ENCODE measurements around the gene KREMEN1. TPM values are rescaled to one million over a fixed set of nuclear protein-coding genes. Genes with fewer than 3 reads are reported as not detected.

The KREMEN1 gene
- total and polyA plus RNA-seq, 5 donors from 2014 or later: 0.10 TPM; not detected in 4

GRCh38 chr22:29102300-29102699 lies 29.5 kb downstream of the KREMEN1 start:
- no peaks in the 10 kb centered on the region for H3K4me1 Mint-ChIP-seq
- Histone ChIP-seq H3K27ac (ENCODE audit: insufficient read depth, low read length, poor library complexity, severe bottlenecking) (no peak overlapping the region), H3K4me3 (ENCODE audit: low read depth, low read length) (no peak overlapping the region), H3K36me3 (ENCODE audit: control insufficient read depth, insufficient read depth, low read length) (no peaks in the 10 kb centered on the region), H3K27me3 (ENCODE audit: control insufficient read depth, insufficient read depth, low read length) (peaks cover 6% of the 10 kb centered on the region), H3K4me1 (ENCODE audit: control insufficient read depth, insufficient read depth, low read length, poor library complexity, severe bottlenecking) (no peaks in the 10 kb centered on the region), H3K9me3 (ENCODE audit: control insufficient read depth in 2 of 2, low read length in 2 of 2) (no peaks in the 10 kb centered on the region)
- no peak overlapping the region for H3K27ac Mint-ChIP-seq
- no peaks in the 10 kb centered on the region for H3K9me3 Mint-ChIP-seq
- H3K4me3 Mint-ChIP-seq: no peak overlapping the region
- ATAC-seq (ENCODE audit: low read depth in 2 of 2) (no peak), DNase-seq (no peak)
- peaks cover 16% of the 10 kb centered on the region for H3K27me3 Mint-ChIP-seq
- H3K36me3 Mint-ChIP-seq: no peaks in the 10 kb centered on the region

- no peaks in the 10 kb centered on the region for H3K9me3 Mint-ChIP-seq
- H3K4me3 Mint-ChIP-seq: no peak overlapping the region
- Histone ChIP-seq H3K4me3 (ENCODE audit: low read depth, low read length) (no peak overlapping the region), H3K4me1 (ENCODE audit: control insufficient read depth, insufficient read depth, low read length, poor library complexity, severe bottlenecking) (no peaks in the 10 kb centered on the region), H3K27ac (ENCODE audit: insufficient read depth, low read length, poor library complexity, severe bottlenecking) (no peak overlapping the region), H3K27me3 (ENCODE audit: control insufficient read depth, insufficient read depth, low read length) (peaks cover 6% of the 10 kb centered on the region), H3K36me3 (ENCODE audit: control insufficient read depth, insufficient read depth, low read length) (no peaks in the 10 kb centered on the region), H3K9me3 (ENCODE audit: control insufficient read depth in 2 of 2, low read length in 2 of 2) (no peaks in the 10 kb centered on the region)
- no peaks in the 10 kb centered on the region for H3K36me3 Mint-ChIP-seq
- no peak for ATAC-seq (ENCODE audit: low read depth in 2 of 2)
- DNase-seq: no peak
- peaks cover 13% of the 10 kb centered on the region for H3K27me3 Mint-ChIP-seq
- no peak overlapping the region for H3K27ac Mint-ChIP-seq
- H3K4me1 Mint-ChIP-seq: no peaks in the 10 kb centered on the region
These were observed 30.3 kb downstream of the KREMEN1 start for GRCh38 chr22:29103121-29103520.

- peaks cover 3% of the 10 kb centered on the region for H3K27me3 ChIP-seq (ENCODE audit: control insufficient read depth, insufficient read depth, low read length)
- H3K27ac ChIP-seq (ENCODE audit: insufficient read depth, low read length, poor library complexity, severe bottlenecking): no peak overlapping the region
- H3K27me3 Mint-ChIP-seq: peaks cover 19% of the 10 kb centered on the region
- H3K4me1 Mint-ChIP-seq: no peaks in the 10 kb centered on the region
- no peak for DNase-seq
- H3K36me3 Mint-ChIP-seq: no peaks in the 10 kb centered on the region
- no peaks in the 10 kb centered on the region for H3K9me3 ChIP-seq (ENCODE audit: control insufficient read depth in 2 of 2, low read length in 2 of 2)
- H3K27ac Mint-ChIP-seq: peak overlapping the region in 1 of 3 donors; percentile 12
- H3K4me3 Mint-ChIP-seq: no peak overlapping the region
- ATAC-seq (ENCODE audit: low read depth in 2 of 2): no peak
- peaks cover 0 to 3% (median 0%) of the 10 kb centered on the region in 7 donors for H3K9me3 Mint-ChIP-seq
- H3K4me3 ChIP-seq (ENCODE audit: low read depth, low read length): no peak overlapping the region
- H3K36me3 ChIP-seq (ENCODE audit: control insufficient read depth, insufficient read depth, low read length): no peaks in the 10 kb centered on the region
- H3K4me1 ChIP-seq (ENCODE audit: control insufficient read depth, insufficient read depth, low read length, poor library complexity, severe bottlenecking): no peaks in the 10 kb centered on the region
These were observed 32.6 kb downstream of the KREMEN1 start for GRCh38 chr22:29105468-29105867.

GRCh38 chr22:29106839-29107238 lies 34.0 kb downstream of the KREMEN1 start:
- no peak for ATAC-seq (ENCODE audit: low read depth in 2 of 2)

GRCh38 chr22:29108137-29108536 lies 35.3 kb downstream of the KREMEN1 start:
- Histone ChIP-seq H3K27me3 (ENCODE audit: control insufficient read depth, insufficient read depth, low read length) (peaks cover 2% of the 10 kb centered on the region), H3K36me3 (ENCODE audit: control insufficient read depth, insufficient read depth, low read length) (no peaks in the 10 kb centered on the region), H3K4me1 (ENCODE audit: control insufficient read depth, insufficient read depth, low read length, poor library complexity, severe bottlenecking) (no peaks in the 10 kb centered on the region), H3K4me3 (ENCODE audit: low read depth, low read length) (no peak overlapping the region), H3K27ac (ENCODE audit: insufficient read depth, low read length, poor library complexity, severe bottlenecking) (no peak overlapping the region), H3K9me3 (ENCODE audit: control insufficient read depth in 2 of 2, low read length in 2 of 2) (no peaks in the 10 kb centered on the region)
- peaks cover 0 to 3% (median 0%) of the 10 kb centered on the region in 7 donors for H3K9me3 Mint-ChIP-seq
- H3K36me3 Mint-ChIP-seq: no peaks in the 10 kb centered on the region
- H3K27ac Mint-ChIP-seq: no peak overlapping the region
- ATAC-seq (ENCODE audit: low read depth in 2 of 2): no peak
- H3K27me3 Mint-ChIP-seq: peaks cover 17% of the 10 kb centered on the region
- no peaks in the 10 kb centered on the region for H3K4me1 Mint-ChIP-seq
- DNase-seq: no peak
- no peak overlapping the region for H3K4me3 Mint-ChIP-seq

More at GRCh38 chr22:29106839-29107238, 34.0 kb downstream of the KREMEN1 start:
- no peak overlapping the region for H3K4me3 ChIP-seq (ENCODE audit: low read depth, low read length)
- Mint-ChIP-seq H3K27me3 (peaks cover 19% of the 10 kb centered on the region), H3K4me1 (no peaks in the 10 kb centered on the region), H3K4me3 (no peak overlapping the region), H3K9me3 (peaks cover 0 to 3% (median 0%) of the 10 kb centered on the region in 7 donors), H3K36me3 (no peaks in the 10 kb centered on the region), H3K27ac (no peak overlapping the region)
- no peaks in the 10 kb centered on the region for H3K4me1 ChIP-seq (ENCODE audit: control insufficient read depth, insufficient read depth, low read length, poor library complexity, severe bottlenecking)
- no peaks in the 10 kb centered on the region for H3K36me3 ChIP-seq (ENCODE audit: control insufficient read depth, insufficient read depth, low read length)
- DNase-seq: no peak
- peaks cover 3% of the 10 kb centered on the region for H3K27me3 ChIP-seq (ENCODE audit: control insufficient read depth, insufficient read depth, low read length)
- no peak overlapping the region for H3K27ac ChIP-seq (ENCODE audit: insufficient read depth, low read length, poor library complexity, severe bottlenecking)
- H3K9me3 ChIP-seq (ENCODE audit: control insufficient read depth in 2 of 2, low read length in 2 of 2): no peaks in the 10 kb centered on the region

GRCh38 chr22:29109822-29110221 lies 37.0 kb downstream of the KREMEN1 start:
- peaks cover 0 to 3% (median 0%) of the 10 kb centered on the region in 7 donors for H3K9me3 Mint-ChIP-seq
- no peak overlapping the region for H3K4me3 Mint-ChIP-seq
- H3K36me3 Mint-ChIP-seq: no peaks in the 10 kb centered on the region
- Histone ChIP-seq H3K4me1 (ENCODE audit: control insufficient read depth, insufficient read depth, low read length, poor library complexity, severe bottlenecking) (no peaks in the 10 kb centered on the region), H3K27me3 (ENCODE audit: control insufficient read depth, insufficient read depth, low read length) (no peaks in the 10 kb centered on the region), H3K36me3 (ENCODE audit: control insufficient read depth, insufficient read depth, low read length) (no peaks in the 10 kb centered on the region), H3K9me3 (ENCODE audit: control insufficient read depth in 2 of 2, low read length in 2 of 2) (no peaks in the 10 kb centered on the region), H3K4me3 (ENCODE audit: low read depth, low read length) (no peak overlapping the region), H3K27ac (ENCODE audit: insufficient read depth, low read length, poor library complexity, severe bottlenecking) (no peak overlapping the region)
- DNase-seq: no peak
- peaks cover 24% of the 10 kb centered on the region for H3K27me3 Mint-ChIP-seq
- ATAC-seq (ENCODE audit: low read depth in 2 of 2): no peak
- H3K4me1 Mint-ChIP-seq: no peaks in the 10 kb centered on the region
- no peak overlapping the region for H3K27ac Mint-ChIP-seq

GRCh38 chr22:29110946-29111345 lies 38.1 kb downstream of the KREMEN1 start:
- H3K9me3 Mint-ChIP-seq: peaks cover 0 to 3% (median 0%) of the 10 kb centered on the region in 7 donors
- no peak for ATAC-seq (ENCODE audit: low read depth in 2 of 2)
- no peak overlapping the region for H3K27ac Mint-ChIP-seq
- no peaks in the 10 kb centered on the region for H3K4me1 ChIP-seq (ENCODE audit: control insufficient read depth, insufficient read depth, low read length, poor library complexity, severe bottlenecking)
- no peak for DNase-seq
- H3K27me3 ChIP-seq (ENCODE audit: control insufficient read depth, insufficient read depth, low read length): no peaks in the 10 kb centered on the region
- H3K27ac ChIP-seq (ENCODE audit: insufficient read depth, low read length, poor library complexity, severe bottlenecking): no peak overlapping the region
- H3K36me3 Mint-ChIP-seq: no peaks in the 10 kb centered on the region
- no peak overlapping the region for H3K4me3 Mint-ChIP-seq
- H3K36me3 ChIP-seq (ENCODE audit: control insufficient read depth, insufficient read depth, low read length): no peaks in the 10 kb centered on the region
- H3K4me3 ChIP-seq (ENCODE audit: low read depth, low read length): no peak overlapping the region
- H3K27me3 Mint-ChIP-seq: peaks cover 30% of the 10 kb centered on the region
- no peaks in the 10 kb centered on the region for H3K9me3 ChIP-seq (ENCODE audit: control insufficient read depth in 2 of 2, low read length in 2 of 2)
- H3K4me1 Mint-ChIP-seq: no peaks in the 10 kb centered on the region

GRCh38 chr22:29112121-29112520 lies 39.3 kb downstream of the KREMEN1 start:
- Mint-ChIP-seq H3K27me3 (peaks cover 30% of the 10 kb centered on the region), H3K27ac (no peak overlapping the region), H3K36me3 (no peaks in the 10 kb centered on the region)

More at GRCh38 chr22:29112121-29112520, 39.3 kb downstream of the KREMEN1 start:
- Histone ChIP-seq H3K27me3 (ENCODE audit: control insufficient read depth, insufficient read depth, low read length) (no peaks in the 10 kb centered on the region), H3K9me3 (ENCODE audit: control insufficient read depth in 2 of 2, low read length in 2 of 2) (no peaks in the 10 kb centered on the region), H3K4me3 (ENCODE audit: low read depth, low read length) (no peak overlapping the region), H3K4me1 (ENCODE audit: control insufficient read depth, insufficient read depth, low read length, poor library complexity, severe bottlenecking) (no peaks in the 10 kb centered on the region), H3K36me3 (ENCODE audit: control insufficient read depth, insufficient read depth, low read length) (no peaks in the 10 kb centered on the region), H3K27ac (ENCODE audit: insufficient read depth, low read length, poor library complexity, severe bottlenecking) (no peak overlapping the region)
- no peak overlapping the region for H3K4me3 Mint-ChIP-seq
- no peaks in the 10 kb centered on the region for H3K4me1 Mint-ChIP-seq
- DNase-seq (no peak), ATAC-seq (ENCODE audit: low read depth in 2 of 2) (no peak)
- peaks cover 0 to 3% (median 2%) of the 10 kb centered on the region in 7 donors for H3K9me3 Mint-ChIP-seq
